Measurements from ENCODE around the gene ITGB5. TPM values are rescaled to one million over a fixed set of nuclear protein-coding genes. Genes with fewer than 3 reads are reported as not detected.

ITGB5 gene
- total and polyA plus RNA-seq, 4 donors: 32.3 to 134 (median 60.7) TPM

DNA sequence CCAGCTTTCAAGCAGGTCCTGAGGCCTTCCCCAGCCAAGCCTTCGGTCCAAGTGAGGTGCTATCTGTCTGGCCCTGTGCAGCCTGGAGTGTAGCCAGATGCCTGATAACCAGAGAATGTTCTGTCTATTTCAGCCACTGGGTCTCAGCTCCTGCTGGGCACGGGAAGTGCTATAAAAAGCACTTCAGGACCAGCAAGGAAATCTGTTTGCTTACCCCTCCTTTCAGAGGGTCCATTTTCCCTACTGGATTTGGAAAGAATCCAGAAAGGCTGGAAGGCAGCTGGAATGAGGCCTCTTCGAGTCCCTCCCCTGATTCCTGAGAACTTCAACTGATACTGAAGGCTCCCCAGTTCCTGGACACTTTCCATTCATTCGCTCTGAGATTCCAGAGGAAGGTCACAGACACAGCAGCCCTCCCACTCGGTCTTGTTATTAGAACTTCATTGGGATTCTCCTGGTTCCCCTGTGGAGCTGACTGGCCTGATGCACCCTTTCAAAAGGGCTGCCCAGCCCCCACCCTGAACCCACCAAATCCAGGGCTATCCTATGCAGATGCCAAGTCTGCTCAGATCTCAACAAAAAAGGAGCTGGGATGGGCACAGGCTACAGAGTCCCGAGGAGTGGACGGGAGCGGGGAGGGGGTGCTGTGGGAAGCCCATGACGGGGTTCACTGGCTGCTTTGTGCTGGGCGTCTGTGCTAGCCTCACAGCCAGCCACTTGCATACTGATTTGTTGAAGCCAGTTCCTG lies 86.5 kb downstream of the ITGB5 start:
- Histone ChIP-seq H3K27ac (ENCODE audit: low read depth, low read length) (peak overlapping the region; percentile 73), H3K36me3 (ENCODE audit: control insufficient read depth, insufficient read depth, low read length) (peaks cover 8% of the 10 kb centered on the region), H3K4me1 (ENCODE audit: control insufficient read depth, insufficient read depth, low read length) (peaks cover 42% of the 10 kb centered on the region), H3K9me3 (ENCODE audit: control insufficient read depth, insufficient read depth, low read length) (no peaks in the 10 kb centered on the region), H3K4me3 (ENCODE audit: low read depth, low read length) (no peak overlapping the region), H3K27me3 (ENCODE audit: control insufficient read depth, insufficient read depth, low read length) (no peaks in the 10 kb centered on the region)
- WGBS (ENCODE audit: insufficient coverage): 29% methylated on average over 10 of the region's 10 CpGs
- peak in 2 of 6 donors; percentile 81 to 83 for DNase-seq (ENCODE audit: low read depth in 4 of 6, low spot score in 6 of 6)

DNA sequence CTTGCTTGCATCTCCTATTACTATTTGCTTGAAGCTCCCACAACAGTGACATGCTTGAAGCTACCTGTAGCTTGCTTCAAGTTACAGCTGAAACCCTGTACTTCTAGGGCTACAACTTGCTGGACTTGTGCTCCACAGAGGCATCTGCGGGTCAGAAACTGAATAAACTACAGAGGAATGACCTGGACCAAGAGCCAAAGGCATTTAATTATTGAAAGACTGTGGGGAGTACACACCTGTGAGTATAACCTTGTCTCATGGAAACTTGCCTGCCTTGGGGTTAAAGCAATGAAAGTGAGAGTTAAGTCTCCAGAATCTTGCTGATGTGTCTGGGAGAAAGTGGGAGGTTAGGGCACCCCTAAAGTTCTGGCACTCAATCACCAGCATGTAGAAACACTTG lies 87.1 kb downstream of the ITGB5 start:
- peaks cover 10% of the 10 kb centered on the region for H3K36me3 ChIP-seq (ENCODE audit: control insufficient read depth, insufficient read depth, low read length)
- no peak for DNase-seq (ENCODE audit: low read depth in 4 of 6, low spot score in 6 of 6)
- 86% methylated on average over 1 of the region's 1 CpG for WGBS (ENCODE audit: insufficient coverage)
- no peaks in the 10 kb centered on the region for H3K9me3 ChIP-seq (ENCODE audit: control insufficient read depth, insufficient read depth, low read length)
- H3K27ac ChIP-seq (ENCODE audit: low read depth, low read length): peak overlapping the region; percentile 3
- peaks cover 42% of the 10 kb centered on the region for H3K4me1 ChIP-seq (ENCODE audit: control insufficient read depth, insufficient read depth, low read length)
- no peak overlapping the region for H3K4me3 ChIP-seq (ENCODE audit: low read depth, low read length)
- H3K27me3 ChIP-seq (ENCODE audit: control insufficient read depth, insufficient read depth, low read length): no peaks in the 10 kb centered on the region

GRCh38 chr3:124799676-124800075 lies 87.5 kb downstream of the ITGB5 start:
- Histone ChIP-seq H3K9me3 (ENCODE audit: control insufficient read depth, insufficient read depth, low read length) (no peaks in the 10 kb centered on the region), H3K36me3 (ENCODE audit: control insufficient read depth, insufficient read depth, low read length) (peaks cover 10% of the 10 kb centered on the region), H3K4me1 (ENCODE audit: control insufficient read depth, insufficient read depth, low read length) (peaks cover 42% of the 10 kb centered on the region), H3K27me3 (ENCODE audit: control insufficient read depth, insufficient read depth, low read length) (no peaks in the 10 kb centered on the region), H3K27ac (ENCODE audit: low read depth, low read length) (no peak overlapping the region), H3K4me3 (ENCODE audit: low read depth, low read length) (no peak overlapping the region)
- WGBS (ENCODE audit: insufficient coverage): 91% methylated on average over 9 of the region's 10 CpGs
- no peak for DNase-seq (ENCODE audit: low read depth in 4 of 6, low spot score in 6 of 6)

GRCh38 chr3:124797426-124797945 lies 89.7 kb downstream of the ITGB5 start:
- 75% methylated on average over 2 of the region's 4 CpGs for WGBS (ENCODE audit: insufficient coverage)
- peaks cover 18% of the 10 kb centered on the region for H3K36me3 ChIP-seq (ENCODE audit: control insufficient read depth, insufficient read depth, low read length)
- no peak overlapping the region for H3K4me3 ChIP-seq (ENCODE audit: low read depth, low read length)
- H3K4me1 ChIP-seq (ENCODE audit: control insufficient read depth, insufficient read depth, low read length): peaks cover 31% of the 10 kb centered on the region
- DNase-seq (ENCODE audit: low read depth in 4 of 6, low spot score in 6 of 6): no peak
- H3K27me3 ChIP-seq (ENCODE audit: control insufficient read depth, insufficient read depth, low read length): no peaks in the 10 kb centered on the region
- H3K27ac ChIP-seq (ENCODE audit: low read depth, low read length): no peak overlapping the region
- no peaks in the 10 kb centered on the region for H3K9me3 ChIP-seq (ENCODE audit: control insufficient read depth, insufficient read depth, low read length)

DNA sequence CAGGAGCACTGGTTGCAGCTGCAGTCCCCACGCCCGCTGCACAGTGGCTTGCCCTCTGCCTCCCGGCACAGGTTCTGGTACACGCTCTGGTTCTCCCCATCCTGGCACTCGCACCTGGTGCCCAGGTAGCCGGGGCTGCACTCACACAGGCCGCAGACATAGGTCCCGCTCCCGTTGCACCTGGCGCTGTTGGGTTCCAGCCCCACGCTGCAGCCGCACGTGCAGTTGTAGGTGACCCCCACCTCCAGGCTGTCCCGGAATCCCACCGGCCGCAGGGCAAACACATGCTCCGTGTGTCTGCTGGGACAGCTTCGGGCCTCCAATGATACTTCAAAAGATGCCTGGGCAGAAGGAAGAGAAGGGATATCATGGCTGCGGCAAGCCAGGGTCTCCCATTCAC lies 90.7 kb downstream of the ITGB5 start:
- Histone ChIP-seq H3K4me1 (ENCODE audit: control insufficient read depth, insufficient read depth, low read length) (peaks cover 23% of the 10 kb centered on the region), H3K9me3 (ENCODE audit: control insufficient read depth, insufficient read depth, low read length) (no peaks in the 10 kb centered on the region), H3K4me3 (ENCODE audit: low read depth, low read length) (no peak overlapping the region), H3K27ac (ENCODE audit: low read depth, low read length) (no peak overlapping the region), H3K27me3 (ENCODE audit: control insufficient read depth, insufficient read depth, low read length) (no peaks in the 10 kb centered on the region), H3K36me3 (ENCODE audit: control insufficient read depth, insufficient read depth, low read length) (peaks cover 18% of the 10 kb centered on the region)
- WGBS (ENCODE audit: insufficient coverage): 99% methylated on average over 19 of the region's 19 CpGs
- DNase-seq (ENCODE audit: low read depth in 4 of 6, low spot score in 6 of 6): no peak

- Histone ChIP-seq H3K4me1 (ENCODE audit: control insufficient read depth, insufficient read depth, low read length) (peaks cover 5% of the 10 kb centered on the region), H3K4me3 (ENCODE audit: low read depth, low read length) (no peak overlapping the region), H3K9me3 (ENCODE audit: control insufficient read depth, insufficient read depth, low read length) (no peaks in the 10 kb centered on the region), H3K27ac (ENCODE audit: low read depth, low read length) (no peak overlapping the region), H3K36me3 (ENCODE audit: control insufficient read depth, insufficient read depth, low read length) (peaks cover 18% of the 10 kb centered on the region), H3K27me3 (ENCODE audit: control insufficient read depth, insufficient read depth, low read length) (no peaks in the 10 kb centered on the region)
- no peak for DNase-seq (ENCODE audit: low read depth in 4 of 6, low spot score in 6 of 6)
- 95% methylated on average over 3 of the region's 6 CpGs for WGBS (ENCODE audit: insufficient coverage)
Observed at GRCh38 chr3:124793054-124793739, 94.0 kb downstream of the ITGB5 start.

GRCh38 chr3:124792341-124793040 lies 94.7 kb downstream of the ITGB5 start:
- Histone ChIP-seq H3K27ac (ENCODE audit: low read depth, low read length) (no peak overlapping the region), H3K36me3 (ENCODE audit: control insufficient read depth, insufficient read depth, low read length) (peaks cover 18% of the 10 kb centered on the region), H3K27me3 (ENCODE audit: control insufficient read depth, insufficient read depth, low read length) (no peaks in the 10 kb centered on the region), H3K4me1 (ENCODE audit: control insufficient read depth, insufficient read depth, low read length) (peaks cover 5% of the 10 kb centered on the region), H3K9me3 (ENCODE audit: control insufficient read depth, insufficient read depth, low read length) (no peaks in the 10 kb centered on the region), H3K4me3 (ENCODE audit: low read depth, low read length) (no peak overlapping the region)
- DNase-seq (ENCODE audit: low read depth in 4 of 6, low spot score in 6 of 6): no peak
- 74% methylated on average over 2 of the region's 7 CpGs for WGBS (ENCODE audit: insufficient coverage)

- H3K36me3 ChIP-seq (ENCODE audit: control insufficient read depth, insufficient read depth, low read length): peaks cover 17% of the 10 kb centered on the region
- WGBS (ENCODE audit: insufficient coverage): 77% methylated on average over 3 of the region's 8 CpGs
- DNase-seq (ENCODE audit: low read depth in 4 of 6, low spot score in 6 of 6): no peak
- peaks cover 7% of the 10 kb centered on the region for H3K4me1 ChIP-seq (ENCODE audit: control insufficient read depth, insufficient read depth, low read length)
- H3K9me3 ChIP-seq (ENCODE audit: control insufficient read depth, insufficient read depth, low read length): no peaks in the 10 kb centered on the region
- no peak overlapping the region for H3K4me3 ChIP-seq (ENCODE audit: low read depth, low read length)
- no peaks in the 10 kb centered on the region for H3K27me3 ChIP-seq (ENCODE audit: control insufficient read depth, insufficient read depth, low read length)
- H3K27ac ChIP-seq (ENCODE audit: low read depth, low read length): peak overlapping the region; percentile 47
Observed at GRCh38 chr3:124791639-124792151, 95.5 kb downstream of the ITGB5 start.

DNA sequence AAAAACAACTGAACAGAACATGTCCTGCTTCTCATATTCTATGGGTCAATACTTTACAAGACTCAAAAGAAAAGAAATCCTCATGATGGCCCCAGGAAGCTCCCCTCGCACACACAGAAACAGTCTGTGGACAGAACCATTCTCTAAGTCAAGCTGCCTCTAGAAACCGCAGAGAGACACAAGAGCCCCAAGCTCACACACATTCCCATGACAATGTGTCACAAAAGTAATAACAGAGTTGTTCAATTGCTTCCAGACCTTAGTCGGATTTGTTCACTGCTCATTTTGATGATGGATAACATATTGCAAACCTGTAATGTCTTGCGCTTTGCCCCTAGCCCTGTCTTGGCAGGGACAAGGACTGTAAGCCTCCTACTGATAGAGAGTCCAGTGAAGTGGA lies 96.0 kb downstream of the ITGB5 start:
- no peak for DNase-seq (ENCODE audit: low read depth in 4 of 6, low spot score in 6 of 6)
- H3K27me3 ChIP-seq (ENCODE audit: control insufficient read depth, insufficient read depth, low read length): no peaks in the 10 kb centered on the region
- no peak overlapping the region for H3K4me3 ChIP-seq (ENCODE audit: low read depth, low read length)
- no peaks in the 10 kb centered on the region for H3K9me3 ChIP-seq (ENCODE audit: control insufficient read depth, insufficient read depth, low read length)
- H3K36me3 ChIP-seq (ENCODE audit: control insufficient read depth, insufficient read depth, low read length): peaks cover 12% of the 10 kb centered on the region
- WGBS (ENCODE audit: insufficient coverage): 77% methylated on average over 4 of the region's 4 CpGs
- H3K4me1 ChIP-seq (ENCODE audit: control insufficient read depth, insufficient read depth, low read length): peaks cover 7% of the 10 kb centered on the region
- no peak overlapping the region for H3K27ac ChIP-seq (ENCODE audit: low read depth, low read length)

Measured in spinal cord (tissue), 10 donors.